Hepatocyte (in vitro differentiated cells): Measurements from ENCODE around the gene RCBTB2. TPM values are rescaled to one million over a fixed set of nuclear protein-coding genes. Genes with fewer than 3 reads are reported as not detected.

Source experiments
- DNase-seq: peaks from one replicate; pipeline ENCODE4 v3.0.0-alpha.2; 2016; ENCODE audit warnings: low spot score
- H2AFZ ChIP-seq: fragments of 200-600 bp; sonication (generic); 2 replicates; pipeline ENCODE4 v1.6.0; 2016; ENCODE audit warnings: antibody characterized with exemption, mild to moderate bottlenecking
- H3K27ac ChIP-seq: fragments of 200-600 bp; sonication (generic); 2 replicates; pipeline ENCODE4 v1.5.1; 2016; ENCODE audit warnings: mild to moderate bottlenecking
- H3K27me3 ChIP-seq: fragments of 200-600 bp; sonication (generic); 2 replicates; pipeline ENCODE4 v1.6.1; 2016
- H3K36me3 ChIP-seq: fragments of 200-600 bp; sonication (generic); replicated peaks from 2 replicates; pipeline ENCODE4 v1.5.1; 2016; ENCODE audit warnings: low read depth; ENCODE audit not compliant: insufficient read depth
- H3K4me1 ChIP-seq: fragments of 200-600 bp; sonication (generic); 2 replicates; pipeline ENCODE4 v1.5.1; 2016; ENCODE audit warnings: mild to moderate bottlenecking, moderate library complexity; ENCODE audit not compliant: insufficient read depth
- H3K4me2 ChIP-seq: fragments of 200-600 bp; sonication (generic); 2 replicates; pipeline ENCODE4 v1.6.0; 2016
- H3K4me3 ChIP-seq: fragments of 200-600 bp; sonication (generic); 2 replicates; pipeline ENCODE4 v1.5.1; 2016; ENCODE audit warnings: mild to moderate bottlenecking
- H3K79me2 ChIP-seq: fragments of 200-600 bp; sonication (generic); 2 replicates; pipeline ENCODE4 v1.6.0; 2017; ENCODE audit warnings: mild to moderate bottlenecking
- H3K9me2 ChIP-seq: fragments of 200-600 bp; sonication (generic); replicated peaks from 2 replicates; pipeline ENCODE4 v1.6.0; 2017; ENCODE audit warnings: mild to moderate bottlenecking; ENCODE audit not compliant: insufficient read depth
- H3K9me3 ChIP-seq: fragments of 200-600 bp; sonication (generic); 2 replicates; pipeline ENCODE4 v1.5.1; 2016; ENCODE audit warnings: low read depth, mild to moderate bottlenecking
- H4K20me1 ChIP-seq: fragments of 200-600 bp; sonication (generic); 2 replicates; pipeline ENCODE4 v1.6.0; 2016; ENCODE audit warnings: mild to moderate bottlenecking; ENCODE audit not compliant: insufficient read depth, poor library complexity, severe bottlenecking
- EZH2 ChIP-seq: fragments of 200-600 bp; sonication (generic); IDR thresholded peaks from 2 replicates; pipeline ENCODE4 v1.6.1; 2016; ENCODE audit warnings: antibody characterized with exemption, mild to moderate bottlenecking, borderline replicate concordance
- EZH2phosphoT487 ChIP-seq: fragments of 200-600 bp; sonication (generic); IDR thresholded peaks from one replicate; pipeline ENCODE4 v1.6.1; 2018; ENCODE audit warnings: antibody characterized with exemption, mild to moderate bottlenecking, low read depth, moderate library complexity; ENCODE audit not compliant: unreplicated experiment, severe bottlenecking
- WGBS: methylation state at CpG from one replicate; pipeline ENCODE4 v1.1.6; 2016; ENCODE audit warnings: low lambda C conversion rate; ENCODE audit errors: missing lambda C conversion rate; 5-methylcytosine and 5-hydroxymethylcytosine counted together
- polyA plus RNA-seq: library from polyadenylated mRNA; unstranded; fragments of >200 nt; fragmentation: Nextera tagmentation; extraction: Ambion mirVana; gene quantifications from 2 replicates; pipeline ENCODE4 v1.2.1, GENCODE V29; 2016
- total RNA-seq: library from RNA; depleted of rRNA; stranded (reverse); fragments of >200 nt; gene quantifications from 2 replicates; pipeline ENCODE4 v1.2.3, GENCODE V29; 2014
- TF ChIP-seq, protein P1 (sequence below): fragments of 200-600 bp; sonication (generic); IDR thresholded peaks from 2 replicates; pipeline ENCODE4 v1.5.1; 2016; ENCODE audit warnings: antibody characterized with exemption, mild to moderate bottlenecking; ENCODE audit not compliant: poor library complexity

Gene RCBTB2
- total and polyA plus RNA-seq, 2 experiments from 2014 or later: 8.8 to 12.2 TPM

DNA sequence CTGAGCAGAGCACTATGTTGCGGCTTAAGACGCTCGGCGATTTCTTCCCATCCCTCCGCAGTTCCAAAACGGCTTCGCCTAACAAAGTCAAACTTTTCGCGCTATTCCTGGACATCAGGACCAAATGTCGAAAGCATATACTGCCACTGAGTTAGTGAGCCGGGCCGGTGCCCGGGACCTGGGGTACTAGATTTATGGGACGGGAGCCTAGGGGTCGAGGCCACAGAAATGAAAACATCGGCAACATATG is 699 bp downstream of the RCBTB2 start:
- Histone ChIP-seq H3K4me1 (peaks cover 9% of the 10 kb centered on the region), H3K4me2 (peak overlapping the region; percentile 72), H3K79me2 (peaks cover 18% of the 10 kb centered on the region), H4K20me1 (no peaks in the 10 kb centered on the region), H3K27me3 (no peaks in the 10 kb centered on the region), H3K9me3 (no peaks in the 10 kb centered on the region), H2AFZ (peak overlapping the region; percentile 93), H3K27ac (peak overlapping the region; percentile 89), H3K4me3 (peak overlapping the region; percentile 59), H3K9me2 (no peaks in the 10 kb centered on the region), H3K36me3 (no peaks in the 10 kb centered on the region)
- DNase-seq: peak; percentile 53
- 14% methylated on average over 16 of the region's 16 CpGs for WGBS
- TF ChIP-seq, protein P1, sequence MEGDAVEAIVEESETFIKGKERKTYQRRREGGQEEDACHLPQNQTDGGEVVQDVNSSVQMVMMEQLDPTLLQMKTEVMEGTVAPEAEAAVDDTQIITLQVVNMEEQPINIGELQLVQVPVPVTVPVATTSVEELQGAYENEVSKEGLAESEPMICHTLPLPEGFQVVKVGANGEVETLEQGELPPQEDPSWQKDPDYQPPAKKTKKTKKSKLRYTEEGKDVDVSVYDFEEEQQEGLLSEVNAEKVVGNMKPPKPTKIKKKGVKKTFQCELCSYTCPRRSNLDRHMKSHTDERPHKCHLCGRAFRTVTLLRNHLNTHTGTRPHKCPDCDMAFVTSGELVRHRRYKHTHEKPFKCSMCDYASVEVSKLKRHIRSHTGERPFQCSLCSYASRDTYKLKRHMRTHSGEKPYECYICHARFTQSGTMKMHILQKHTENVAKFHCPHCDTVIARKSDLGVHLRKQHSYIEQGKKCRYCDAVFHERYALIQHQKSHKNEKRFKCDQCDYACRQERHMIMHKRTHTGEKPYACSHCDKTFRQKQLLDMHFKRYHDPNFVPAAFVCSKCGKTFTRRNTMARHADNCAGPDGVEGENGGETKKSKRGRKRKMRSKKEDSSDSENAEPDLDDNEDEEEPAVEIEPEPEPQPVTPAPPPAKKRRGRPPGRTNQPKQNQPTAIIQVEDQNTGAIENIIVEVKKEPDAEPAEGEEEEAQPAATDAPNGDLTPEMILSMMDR: no peak
- TF ChIP-seq EZH2phosphoT487: no peak
- no peak for TF ChIP-seq EZH2

DNA sequence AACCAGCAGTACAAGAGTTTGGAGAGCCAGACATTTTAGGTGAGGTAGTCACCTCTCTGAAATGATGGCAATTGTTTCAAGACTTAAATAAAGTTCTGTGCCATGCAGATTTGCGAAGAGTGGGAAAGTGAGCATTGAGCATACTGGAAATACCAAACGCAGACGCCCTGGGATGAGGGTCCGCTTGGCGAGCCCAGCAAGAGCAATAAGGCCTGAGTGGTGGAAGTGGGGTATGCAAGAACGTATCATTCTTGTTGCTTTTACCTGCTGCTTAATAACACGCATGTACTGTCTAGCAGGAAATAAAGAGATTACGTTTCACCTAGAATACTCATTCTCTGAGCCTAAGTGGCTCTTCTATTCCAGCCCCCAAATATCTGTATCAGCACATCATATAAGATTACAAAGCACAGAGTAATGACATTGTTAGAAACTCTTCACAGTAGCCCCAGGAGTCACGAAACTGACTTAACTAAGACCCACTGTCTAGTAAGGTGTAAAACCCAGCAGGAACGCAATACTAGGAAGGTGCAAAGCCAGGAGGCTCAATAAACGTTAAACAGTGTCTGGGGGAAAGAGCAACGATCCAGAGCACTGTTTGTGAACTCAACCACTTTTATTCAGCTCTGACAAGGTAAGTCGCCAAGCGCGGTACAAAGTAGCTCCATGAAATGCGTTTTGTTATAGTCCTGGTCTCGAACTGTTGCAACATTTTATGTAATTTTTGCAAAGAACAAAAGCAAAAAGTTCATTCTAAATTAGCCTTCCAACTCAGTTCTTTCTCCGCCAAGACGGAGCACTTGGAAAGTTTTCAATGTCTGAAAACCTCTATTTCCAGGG is 1.2 kb downstream of the RCBTB2 start:
- 67% methylated on average over 19 of the region's 19 CpGs for WGBS
- Histone ChIP-seq H3K9me3 (no peaks in the 10 kb centered on the region), H4K20me1 (no peaks in the 10 kb centered on the region), H2AFZ (peak overlapping the region; percentile 93), H3K4me3 (peak overlapping the region; percentile 59), H3K36me3 (no peaks in the 10 kb centered on the region), H3K79me2 (peaks cover 18% of the 10 kb centered on the region), H3K27me3 (no peaks in the 10 kb centered on the region), H3K9me2 (no peaks in the 10 kb centered on the region), H3K27ac (peak overlapping the region; percentile 89), H3K4me1 (peaks cover 9% of the 10 kb centered on the region), H3K4me2 (peak overlapping the region; percentile 72)
- no peak for DNase-seq
- TF ChIP-seq EZH2 (no peak), EZH2phosphoT487 (no peak)
- TF ChIP-seq, protein P1: no peak

DNA sequence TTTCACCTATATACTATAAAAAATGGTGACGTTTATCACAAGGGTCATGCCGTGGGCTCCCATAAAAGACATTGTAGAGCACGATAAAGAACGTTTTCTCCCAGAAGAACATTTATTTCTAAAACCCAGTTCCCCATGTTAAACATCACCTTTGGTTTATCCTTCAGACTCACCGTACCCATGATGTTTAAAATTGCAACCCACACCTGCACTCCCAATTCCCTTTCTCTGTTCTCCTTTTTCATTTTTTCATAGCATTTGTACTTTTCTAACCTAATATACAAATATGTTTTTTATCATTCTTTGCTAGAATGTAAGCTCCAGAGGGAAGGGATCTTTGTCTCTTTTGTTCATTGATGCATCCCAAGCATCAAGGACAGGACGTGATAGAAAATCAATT is 2.0 kb downstream of the RCBTB2 start:
- H3K36me3 ChIP-seq: no peaks in the 10 kb centered on the region
- peaks cover 18% of the 10 kb centered on the region for H3K79me2 ChIP-seq
- WGBS: 88% methylated on average over 6 of the region's 6 CpGs
- H2AFZ ChIP-seq: no peak overlapping the region
- no peak overlapping the region for H3K27ac ChIP-seq
- no peaks in the 10 kb centered on the region for H4K20me1 ChIP-seq
- TF ChIP-seq, protein P1: no peak
- H3K4me3 ChIP-seq: no peak overlapping the region
- DNase-seq: no peak
- no peak overlapping the region for H3K4me2 ChIP-seq
- H3K27me3 ChIP-seq: no peaks in the 10 kb centered on the region
- H3K9me2 ChIP-seq: no peaks in the 10 kb centered on the region
- H3K9me3 ChIP-seq: no peaks in the 10 kb centered on the region
- H3K4me1 ChIP-seq: peaks cover 9% of the 10 kb centered on the region
